Measurements from ENCODE around the gene AGAP1.

AGAP1 gene

DNA sequence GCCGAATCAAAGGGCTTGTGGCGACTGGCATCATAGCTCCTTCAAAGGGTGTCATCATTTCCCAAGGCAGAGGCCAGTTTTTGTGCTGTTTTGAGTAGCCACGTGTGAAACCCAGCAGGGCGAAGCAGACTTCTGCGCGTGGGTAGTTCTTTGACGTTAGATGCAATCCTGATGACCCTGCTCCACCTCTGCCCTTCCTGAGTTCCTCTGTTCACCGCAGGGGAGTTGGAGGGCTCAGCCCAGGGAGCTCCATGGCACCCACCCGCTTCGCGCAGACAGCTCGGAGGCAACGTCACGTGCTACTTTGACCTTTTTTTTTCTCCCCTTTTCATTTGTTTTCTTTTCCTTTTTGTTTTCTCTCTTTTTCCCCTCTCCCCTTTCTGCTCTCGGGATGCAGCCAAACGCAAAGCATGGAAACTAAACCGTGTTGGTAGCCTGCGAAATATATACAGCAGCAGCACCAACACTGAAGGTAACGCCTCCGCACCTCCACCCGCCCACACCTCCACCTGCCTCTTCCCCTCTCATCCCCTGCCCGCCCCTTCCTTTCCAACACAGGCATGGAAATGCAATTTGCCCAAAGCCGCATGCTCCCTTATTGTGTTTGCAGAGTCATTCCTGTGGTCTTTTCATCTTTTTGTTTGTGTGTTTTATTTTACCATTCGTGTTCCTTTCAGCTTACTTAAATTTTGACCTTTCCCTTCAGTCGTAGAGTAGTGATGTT, 520.7 kb downstream of the AGAP1 start:
- Histone ChIP-seq H4K20me1 (peaks cover 8% of the 10 kb centered on the region), H3K27me3 (peaks cover 30% of the 10 kb centered on the region), H3K4me3 (no peak overlapping the region), H3K9me3 (no peaks in the 10 kb centered on the region), H3K4me1 (peaks cover 68% of the 10 kb centered on the region), H3K27ac (no peak overlapping the region), H3K4me2 (peak overlapping the region; percentile 84), H3K36me3 (peaks cover 23% of the 10 kb centered on the region), H3K9ac (no peak overlapping the region)
- no peak for TF ChIP-seq Cebpa-rat (IDR thresholded peaks at IDR 0.05)

DNA sequence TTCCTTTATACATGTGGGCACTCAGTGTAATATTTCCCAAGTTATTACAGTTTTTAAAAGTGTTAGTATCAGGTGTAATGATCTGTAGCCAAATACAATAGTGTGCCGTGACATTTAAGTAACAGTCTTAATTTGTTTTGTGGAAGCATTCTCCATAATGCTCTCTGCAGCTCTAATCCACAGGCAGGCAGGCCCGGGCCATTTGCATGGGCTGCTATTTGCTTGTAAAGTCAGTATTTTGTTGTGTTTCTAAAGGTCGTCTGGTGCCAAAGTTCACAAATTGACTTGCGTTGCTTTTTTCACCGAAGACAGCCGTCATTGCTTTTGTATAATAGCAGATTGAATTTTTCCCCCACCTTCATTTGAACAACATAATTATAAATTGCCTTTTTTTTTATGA, 521.3 kb downstream of the AGAP1 start:
- no peak overlapping the region for H3K9ac ChIP-seq
- H3K27me3 ChIP-seq: peaks cover 30% of the 10 kb centered on the region
- no peak overlapping the region for H3K4me3 ChIP-seq
- TF ChIP-seq Cebpa-rat (IDR thresholded peaks at IDR 0.05): no peak
- peaks cover 28% of the 10 kb centered on the region for H3K36me3 ChIP-seq
- no peaks in the 10 kb centered on the region for H3K9me3 ChIP-seq
- peaks cover 62% of the 10 kb centered on the region for H3K4me1 ChIP-seq
- H4K20me1 ChIP-seq: peaks cover 8% of the 10 kb centered on the region
- no peak overlapping the region for H3K27ac ChIP-seq
- peak overlapping the region; percentile 84 for H3K4me2 ChIP-seq

DNA sequence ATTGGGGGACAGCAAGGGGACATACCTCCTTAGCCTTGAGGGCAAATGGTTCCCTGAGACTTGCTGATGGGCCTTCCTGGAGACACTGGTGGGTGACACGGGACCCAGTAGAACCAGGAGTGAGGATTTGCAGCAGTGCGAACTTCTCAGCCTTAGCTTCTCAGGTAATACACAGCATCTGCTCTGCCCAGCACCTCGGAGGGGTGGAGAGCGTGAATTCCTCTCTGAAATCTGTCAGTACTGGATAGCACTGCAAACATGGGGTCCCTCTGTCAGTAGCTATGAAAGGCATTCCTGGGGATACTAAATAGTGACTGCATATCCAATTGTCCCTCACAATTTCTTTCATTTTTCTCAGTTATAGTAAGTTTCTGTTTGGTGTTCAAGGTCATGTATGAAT, 522.7 kb downstream of the AGAP1 start:
- H3K27me3 ChIP-seq: peaks cover 30% of the 10 kb centered on the region
- H3K4me3 ChIP-seq: no peak overlapping the region
- no peak overlapping the region for H3K27ac ChIP-seq
- TF ChIP-seq Cebpa-rat (IDR thresholded peaks at IDR 0.05): no peak
- no peaks in the 10 kb centered on the region for H3K9me3 ChIP-seq
- no peak overlapping the region for H3K9ac ChIP-seq
- H3K36me3 ChIP-seq: peaks cover 41% of the 10 kb centered on the region
- peaks cover 8% of the 10 kb centered on the region for H4K20me1 ChIP-seq
- peaks cover 48% of the 10 kb centered on the region for H3K4me1 ChIP-seq
- no peak overlapping the region for H3K4me2 ChIP-seq

DNA sequence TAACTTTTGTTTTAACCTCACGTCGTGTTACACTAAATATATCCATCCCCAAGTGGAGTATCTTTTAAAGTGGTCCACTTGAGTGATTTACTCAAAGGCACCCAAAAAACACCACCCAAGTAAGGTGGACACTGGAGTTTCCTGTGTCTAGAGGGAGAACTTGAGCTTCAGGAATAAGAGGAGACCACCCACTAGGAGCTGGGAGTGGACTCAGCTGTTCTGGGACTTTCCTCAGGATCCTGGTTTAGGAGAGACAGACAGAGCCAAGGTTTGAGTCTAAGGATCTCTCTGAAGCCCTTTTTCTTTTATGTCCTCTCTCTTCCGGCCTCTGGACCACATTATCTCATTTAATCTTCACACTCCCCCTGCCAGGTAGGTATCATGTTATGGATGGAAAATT, 523.6 kb downstream of the AGAP1 start:
- Histone ChIP-seq H3K4me1 (peaks cover 39% of the 10 kb centered on the region), H3K27ac (no peak overlapping the region), H3K9me3 (no peaks in the 10 kb centered on the region), H3K27me3 (peaks cover 30% of the 10 kb centered on the region), H3K36me3 (peaks cover 45% of the 10 kb centered on the region), H3K9ac (no peak overlapping the region), H3K4me2 (no peak overlapping the region), H3K4me3 (no peak overlapping the region), H4K20me1 (peaks cover 8% of the 10 kb centered on the region)
- no peak for TF ChIP-seq Cebpa-rat (IDR thresholded peaks at IDR 0.05)

DNA sequence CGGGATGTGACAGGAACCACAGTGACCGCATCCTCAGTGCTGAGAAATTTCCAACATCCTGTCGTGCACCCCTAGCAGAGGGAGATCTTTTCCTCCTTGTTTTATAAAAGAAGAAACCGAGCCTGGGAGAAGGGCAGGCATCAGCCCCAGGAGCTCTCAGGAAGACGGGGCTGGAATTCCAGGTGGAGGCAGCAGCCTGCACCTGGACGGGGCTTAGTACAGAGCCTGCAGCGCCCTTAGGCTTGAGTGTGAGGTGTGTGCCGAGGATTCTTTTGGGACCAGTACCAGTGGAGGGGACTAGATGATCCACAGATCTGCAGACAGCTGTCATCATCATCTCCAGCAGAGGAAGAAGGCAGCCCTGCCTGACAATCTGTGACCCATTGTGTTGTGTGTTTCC, 525.6 kb downstream of the AGAP1 start:
- TF ChIP-seq Cebpa-rat (IDR thresholded peaks at IDR 0.05): no peak
- peaks cover 17% of the 10 kb centered on the region for H3K27me3 ChIP-seq
- no peak overlapping the region for H3K4me2 ChIP-seq
- peaks cover 45% of the 10 kb centered on the region for H3K36me3 ChIP-seq
- H4K20me1 ChIP-seq: peaks cover 8% of the 10 kb centered on the region
- H3K4me1 ChIP-seq: peaks cover 39% of the 10 kb centered on the region
- no peaks in the 10 kb centered on the region for H3K9me3 ChIP-seq
- no peak overlapping the region for H3K4me3 ChIP-seq
- no peak overlapping the region for H3K9ac ChIP-seq
- H3K27ac ChIP-seq: no peak overlapping the region

DNA sequence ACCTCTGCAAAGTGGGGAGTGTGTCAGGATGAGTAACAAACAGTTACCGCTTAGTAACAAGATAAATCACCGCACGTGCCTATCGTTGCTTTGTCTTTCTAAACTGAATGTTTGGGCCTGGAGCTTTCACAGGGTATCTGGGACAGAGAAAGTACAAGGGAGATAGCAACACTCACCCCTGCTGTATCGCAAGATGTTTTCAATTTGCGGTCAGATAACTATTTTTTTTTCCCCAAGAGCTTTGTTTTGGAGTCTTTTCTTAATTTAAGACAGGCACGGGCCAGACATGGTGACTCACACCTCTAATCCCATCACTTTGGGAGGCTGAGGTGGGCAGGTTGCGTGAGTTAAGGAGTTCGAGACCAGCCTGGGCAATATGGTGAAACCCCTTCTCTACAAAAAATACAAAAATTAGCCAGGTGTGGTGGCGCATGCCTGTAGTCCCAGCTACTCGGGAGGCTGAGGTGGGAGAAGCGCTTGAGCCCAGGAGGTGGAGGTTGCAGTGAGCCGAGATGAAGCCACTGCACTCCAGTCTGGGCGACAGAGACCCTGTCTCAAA, 527.7 kb downstream of the AGAP1 start:
- Histone ChIP-seq H3K27me3 (no peaks in the 10 kb centered on the region), H3K4me1 (peaks cover 20% of the 10 kb centered on the region), H3K36me3 (peaks cover 61% of the 10 kb centered on the region), H3K4me3 (no peak overlapping the region), H4K20me1 (no peaks in the 10 kb centered on the region), H3K27ac (no peak overlapping the region), H3K9me3 (no peaks in the 10 kb centered on the region), H3K9ac (no peak overlapping the region), H3K4me2 (no peak overlapping the region)
- no peak for TF ChIP-seq Cebpa-rat (IDR thresholded peaks at IDR 0.05)

DNA sequence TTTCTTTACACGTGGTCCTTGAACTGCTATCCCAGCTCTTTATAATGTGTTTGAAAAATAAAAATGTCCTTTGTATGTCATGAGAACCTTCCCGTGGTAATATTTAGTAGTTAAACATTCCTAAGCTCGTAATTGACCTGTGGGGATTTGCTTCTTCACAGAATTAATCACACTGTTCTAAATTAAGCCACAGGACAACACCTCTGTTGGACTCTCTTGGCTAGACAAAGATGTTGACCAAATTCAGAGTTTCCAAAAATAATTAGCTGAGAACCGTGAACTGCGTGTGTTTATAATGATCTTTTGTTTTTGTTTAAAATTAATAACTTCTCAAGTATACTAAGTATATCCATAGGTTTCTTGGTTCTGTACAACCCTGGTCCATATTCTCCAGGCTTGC, 528.3 kb downstream of the AGAP1 start:
- no peak for TF ChIP-seq Cebpa-rat (IDR thresholded peaks at IDR 0.05)
- peaks cover 63% of the 10 kb centered on the region for H3K36me3 ChIP-seq
- no peak overlapping the region for H3K27ac ChIP-seq
- H3K4me2 ChIP-seq: no peak overlapping the region
- no peaks in the 10 kb centered on the region for H3K27me3 ChIP-seq
- no peak overlapping the region for H3K4me3 ChIP-seq
- no peaks in the 10 kb centered on the region for H3K9me3 ChIP-seq
- H3K4me1 ChIP-seq: peaks cover 20% of the 10 kb centered on the region
- no peak overlapping the region for H3K9ac ChIP-seq
- H4K20me1 ChIP-seq: no peaks in the 10 kb centered on the region

DNA sequence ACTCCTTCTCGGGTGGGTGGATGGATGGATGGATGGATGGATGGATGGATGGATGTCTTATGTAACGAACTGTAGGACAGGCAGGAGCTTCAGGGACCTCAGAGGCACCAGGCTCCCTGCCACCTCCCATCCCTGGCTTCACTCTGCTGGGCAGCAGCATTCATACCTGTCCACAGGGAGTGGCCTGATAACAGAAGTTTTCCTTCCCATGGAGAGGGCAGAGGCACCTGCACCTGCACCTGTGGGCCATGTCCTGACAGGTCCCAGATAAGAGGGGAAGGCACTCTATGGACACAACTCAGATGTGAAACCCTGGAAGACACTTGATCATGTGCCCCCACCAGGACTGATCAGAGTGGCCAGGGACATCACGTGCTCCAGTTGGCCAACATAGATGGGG, 532.0 kb downstream of the AGAP1 start:
- Histone ChIP-seq H3K4me1 (peaks cover 20% of the 10 kb centered on the region), H4K20me1 (no peaks in the 10 kb centered on the region), H3K9me3 (peaks cover 23% of the 10 kb centered on the region), H3K4me3 (no peak overlapping the region), H3K9ac (no peak overlapping the region), H3K27me3 (no peaks in the 10 kb centered on the region), H3K4me2 (no peak overlapping the region), H3K27ac (no peak overlapping the region), H3K36me3 (peaks cover 49% of the 10 kb centered on the region)
- TF ChIP-seq Cebpa-rat (IDR thresholded peaks at IDR 0.05): no peak

DNA sequence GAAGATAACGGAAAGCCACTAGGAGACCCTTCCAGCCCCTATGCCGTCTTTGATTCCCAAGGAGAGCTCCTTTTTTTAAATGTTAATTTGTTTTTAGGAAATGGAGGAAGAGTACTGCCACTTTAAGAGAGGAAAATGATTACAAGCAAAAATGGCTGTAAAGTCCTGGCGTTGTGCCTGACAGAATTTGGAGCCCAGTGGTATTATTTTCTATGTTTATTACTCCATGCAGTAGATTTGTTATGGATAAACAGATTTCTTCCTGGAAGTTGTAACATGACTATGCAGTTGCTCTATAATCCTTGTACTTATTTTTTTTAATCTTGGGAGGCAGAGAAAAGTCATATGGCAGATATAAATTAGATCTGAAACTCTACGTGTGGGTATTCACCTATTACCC, 533.0 kb downstream of the AGAP1 start:
- Histone ChIP-seq H3K36me3 (peaks cover 50% of the 10 kb centered on the region), H3K27me3 (no peaks in the 10 kb centered on the region), H3K9ac (no peak overlapping the region), H4K20me1 (no peaks in the 10 kb centered on the region), H3K4me2 (no peak overlapping the region), H3K27ac (no peak overlapping the region), H3K9me3 (peaks cover 32% of the 10 kb centered on the region), H3K4me1 (peaks cover 20% of the 10 kb centered on the region), H3K4me3 (no peak overlapping the region)
- TF ChIP-seq Cebpa-rat (IDR thresholded peaks at IDR 0.05): no peak

DNA sequence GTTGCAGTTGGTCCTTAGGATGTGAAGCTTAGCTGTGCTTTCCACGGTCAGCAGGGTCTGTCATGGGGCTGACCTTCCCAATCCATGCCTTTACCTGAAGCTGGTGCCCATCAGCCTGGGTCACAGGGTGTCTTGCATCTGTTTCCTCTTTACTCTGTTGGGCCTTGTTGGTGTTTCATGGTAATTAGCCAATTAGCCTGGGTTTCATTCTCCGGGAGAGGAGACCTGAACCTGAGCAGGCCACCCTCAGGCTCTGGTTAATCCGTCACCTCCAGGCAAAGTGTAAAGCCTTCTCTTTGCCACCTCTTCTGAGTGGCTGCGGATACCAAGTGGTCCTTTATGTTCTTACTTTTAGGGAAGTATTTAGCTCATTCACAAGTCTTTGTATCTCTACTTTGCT, 534.2 kb downstream of the AGAP1 start:
- H3K4me3 ChIP-seq: no peak overlapping the region
- no peaks in the 10 kb centered on the region for H4K20me1 ChIP-seq
- no peak overlapping the region for H3K4me2 ChIP-seq
- no peak for TF ChIP-seq Cebpa-rat (IDR thresholded peaks at IDR 0.05)
- H3K27me3 ChIP-seq: no peaks in the 10 kb centered on the region
- peaks cover 32% of the 10 kb centered on the region for H3K9me3 ChIP-seq
- peaks cover 14% of the 10 kb centered on the region for H3K4me1 ChIP-seq
- H3K36me3 ChIP-seq: peaks cover 52% of the 10 kb centered on the region
- no peak overlapping the region for H3K27ac ChIP-seq
- H3K9ac ChIP-seq: no peak overlapping the region
